Measurements from ENCODE around the gene MRGPRG.
"Not testable (repeated sequence)": the region's sequence is repeated elsewhere in the genome, so short reads cannot be mapped to it uniquely, and the experiment has no call there.

The MRGPRG gene

DNA sequence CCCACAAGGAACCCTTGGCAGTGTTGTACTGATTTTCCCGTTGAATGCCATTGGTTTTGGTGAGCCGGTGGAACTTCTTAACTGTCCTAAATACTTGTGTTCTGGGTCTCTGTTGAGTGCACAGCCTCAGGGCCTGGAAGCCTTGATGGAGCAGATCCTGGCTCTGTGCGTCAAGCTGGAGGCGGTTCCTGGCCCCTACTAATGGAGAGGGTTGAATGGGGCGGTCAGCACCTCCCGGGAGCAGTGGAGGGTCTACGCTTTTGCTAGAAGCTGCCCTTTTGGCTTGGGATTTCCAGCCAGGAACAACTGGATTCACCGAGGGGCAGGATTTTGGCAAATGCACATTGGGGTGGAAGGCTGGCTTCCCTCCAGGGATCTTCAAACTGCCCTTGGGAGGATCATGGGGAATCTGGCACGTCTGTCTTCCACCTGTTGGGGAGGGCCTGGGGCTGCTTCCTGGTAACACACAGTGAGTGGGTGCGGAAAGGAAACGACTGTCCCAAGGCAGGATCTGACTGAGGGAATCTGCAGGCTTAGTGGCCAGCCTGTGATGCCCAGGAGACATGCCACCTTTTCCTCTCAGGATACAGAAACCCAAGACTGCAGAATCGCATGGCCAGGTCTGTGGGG lies 46.6 kb downstream of the MRGPRG start:
- FAIRE-seq = no peak

DNA sequence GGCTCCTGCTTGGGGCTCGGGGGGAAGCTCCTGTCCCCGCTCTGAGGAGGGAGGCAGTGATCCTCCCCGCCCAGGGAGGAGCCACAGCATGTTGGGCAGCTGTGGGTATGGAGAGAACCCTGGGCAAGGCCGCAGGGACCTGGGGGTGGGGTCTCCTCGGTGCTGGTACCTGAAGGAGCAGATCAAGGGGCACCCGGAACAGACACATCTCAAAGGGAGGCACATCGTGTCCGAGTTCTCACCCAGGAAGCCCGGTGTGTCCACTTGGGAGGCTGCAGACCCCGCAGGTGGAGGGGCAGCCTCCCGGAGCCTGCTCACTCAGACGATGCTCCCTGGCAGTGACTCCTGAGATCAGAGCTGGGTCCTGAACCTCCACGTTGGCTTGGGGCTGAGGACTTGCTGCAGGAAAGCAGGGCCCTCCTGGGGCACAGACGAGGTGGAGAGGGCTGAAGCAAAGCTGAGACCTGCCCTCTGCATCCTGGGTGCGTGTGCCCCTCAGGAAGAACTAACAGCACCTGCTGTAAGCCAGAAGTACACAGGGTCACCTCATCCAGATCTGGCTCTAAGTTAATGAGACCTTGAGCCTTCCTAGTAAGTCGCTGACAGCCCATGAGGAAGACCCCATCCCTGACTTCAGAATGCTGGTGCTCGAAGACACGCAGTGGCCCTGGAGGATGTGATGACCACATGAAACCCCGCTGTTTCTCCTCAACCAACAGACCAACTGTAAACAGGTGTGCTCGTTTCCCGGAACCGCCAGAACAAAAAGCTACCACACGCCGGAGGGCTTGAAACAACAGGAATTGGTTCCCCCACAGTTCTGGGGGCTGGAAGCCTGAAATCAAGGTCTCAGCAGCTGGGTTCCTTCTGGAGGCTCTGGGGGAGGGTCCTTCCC lies 47.6 kb downstream of the MRGPRG start:
- no peak for FAIRE-seq

DNA sequence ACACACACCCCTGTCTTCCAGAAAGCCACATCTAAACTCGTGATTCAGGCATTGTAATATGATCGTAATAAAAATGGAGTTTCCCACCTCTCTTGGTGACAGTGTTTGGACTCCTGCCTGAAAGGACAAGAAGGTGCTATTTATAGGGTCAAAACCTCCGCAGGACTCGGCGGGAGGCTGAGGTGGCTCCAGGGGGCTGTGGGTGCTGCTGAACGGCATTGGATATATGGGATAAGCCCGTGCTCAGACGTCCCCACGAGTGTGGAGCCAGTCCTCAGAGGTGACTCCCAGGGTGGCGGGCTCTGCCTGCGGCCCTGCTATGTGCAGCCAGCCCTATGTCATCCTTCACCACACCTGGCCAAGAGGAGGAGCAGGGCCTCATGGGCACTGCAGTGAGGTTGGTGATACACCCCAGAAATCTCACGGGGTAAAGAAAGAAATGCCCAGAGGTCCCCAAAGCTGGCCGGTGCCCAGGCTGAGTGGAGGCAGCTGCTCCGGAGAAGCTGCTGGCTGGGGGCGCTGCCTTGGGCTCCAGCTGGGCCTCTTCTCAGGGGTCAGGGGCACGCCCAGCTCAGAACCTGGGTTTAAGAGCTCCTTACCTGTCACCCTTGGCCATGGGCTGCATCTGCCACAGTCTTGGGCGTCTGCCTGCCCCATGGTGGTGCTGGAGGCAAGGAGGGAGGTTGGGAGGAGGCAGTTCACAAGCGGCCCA lies 48.4 kb downstream of the MRGPRG start:
- FAIRE-seq = no peak

DNA sequence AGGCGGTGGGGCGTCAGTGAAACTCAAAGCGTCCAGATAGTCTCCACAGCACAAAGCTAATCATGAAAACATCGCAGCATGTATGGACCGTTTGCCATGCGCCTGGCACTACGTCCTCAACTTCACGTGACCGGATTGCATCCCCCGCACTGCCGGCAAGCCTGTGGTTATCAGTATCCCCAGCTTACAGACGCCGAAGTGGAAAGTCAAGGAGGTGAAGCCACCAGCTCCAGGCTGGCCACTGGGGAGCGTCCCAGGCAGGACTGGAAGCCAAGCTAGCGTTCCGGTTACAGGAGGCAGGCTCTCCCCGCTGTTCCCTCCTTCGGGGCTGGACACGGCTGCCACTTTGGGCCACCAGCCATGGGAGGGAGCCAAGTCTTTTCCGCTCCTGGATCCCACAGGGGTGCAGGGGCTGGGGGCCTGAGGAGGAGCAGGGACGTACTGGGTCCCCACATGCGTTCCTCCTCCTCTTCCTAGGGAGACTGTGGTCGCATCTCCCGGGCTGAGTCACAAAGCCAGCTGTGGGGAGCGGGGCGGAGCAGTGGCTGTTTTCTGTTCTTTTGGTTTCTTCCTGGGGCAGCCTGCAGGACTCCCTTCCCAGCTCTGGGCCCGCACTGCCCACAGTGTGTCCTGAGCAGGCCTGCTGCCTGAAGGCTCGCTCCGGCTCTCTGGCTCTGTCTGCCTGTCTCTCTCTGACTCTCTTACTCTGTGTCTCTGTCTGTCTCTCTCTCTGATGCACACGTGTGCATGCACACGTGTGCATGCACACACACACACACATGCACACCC lies 49.2 kb downstream of the MRGPRG start:
- no peak for FAIRE-seq

DNA sequence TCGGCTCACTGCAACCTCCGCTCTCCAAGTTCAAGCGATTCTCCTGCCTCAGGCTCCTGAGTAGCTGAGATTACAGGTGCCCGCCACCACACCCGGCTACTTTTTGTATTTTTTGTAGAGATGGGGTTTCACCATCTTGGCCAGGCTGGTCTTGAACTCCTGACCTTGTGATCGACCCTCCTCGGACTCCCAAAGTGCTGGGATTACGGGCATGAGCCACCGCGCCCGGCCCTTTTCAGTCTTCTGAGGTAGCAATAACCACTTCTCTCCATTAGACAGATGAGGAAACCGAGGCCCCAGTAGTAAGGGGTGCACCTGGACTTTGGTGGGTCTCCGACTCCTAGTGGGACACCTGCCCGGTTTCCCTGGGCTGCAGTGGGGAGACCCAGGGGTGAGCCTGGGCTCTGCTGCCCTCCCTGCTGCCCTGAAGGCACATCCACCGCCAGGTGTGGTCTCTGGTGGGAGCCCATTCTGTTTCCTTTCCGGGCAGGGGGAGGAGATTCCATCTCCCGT lies 49.8 kb downstream of the MRGPRG start:
- FAIRE-seq = not testable (repeated sequence)
